Measurements from ENCODE around the gene QKI.

Gene QKI

GRCh38 chr6:163392533-163392932, 22.0 kb upstream of the QKI start:
- no peak for TF ChIP-seq CTCF (IDR thresholded peaks at IDR 0.05; ENCODE audit: low read depth, low read length)

GRCh38 chr6:163393923-163394322, 20.6 kb upstream of the QKI start:
- no peak for DNase-seq (ENCODE audit: extremely low read depth, low read depth)
- TF ChIP-seq CTCF (IDR thresholded peaks at IDR 0.05; ENCODE audit: low read depth, low read length): no peak

More at GRCh38 chr6:163392533-163392932, 22.0 kb upstream of the QKI start:
- DNase-seq (ENCODE audit: extremely low read depth, low read depth): no peak

- no peak for DNase-seq (ENCODE audit: extremely low read depth, low read depth)
- TF ChIP-seq CTCF (IDR thresholded peaks at IDR 0.05; ENCODE audit: low read depth, low read length): no peak
Measured at GRCh38 chr6:163394659-163395058, 19.9 kb upstream of the QKI start.

- DNase-seq (ENCODE audit: extremely low read depth, low read depth): no peak
- no peak for TF ChIP-seq CTCF (IDR thresholded peaks at IDR 0.05; ENCODE audit: low read depth, low read length)
Measured at GRCh38 chr6:163395122-163395830, 19.2 kb upstream of the QKI start.

- TF ChIP-seq CTCF (IDR thresholded peaks at IDR 0.05; ENCODE audit: low read depth, low read length): no peak
Measured at GRCh38 chr6:163395831-163396185, 18.7 kb upstream of the QKI start.

GRCh38 chr6:163397326-163397725, 17.2 kb upstream of the QKI start:
- no peak for DNase-seq (ENCODE audit: extremely low read depth, low read depth)
- no peak for TF ChIP-seq CTCF (IDR thresholded peaks at IDR 0.05; ENCODE audit: low read depth, low read length)

More at GRCh38 chr6:163395831-163396185, 18.7 kb upstream of the QKI start:
- no peak for DNase-seq (ENCODE audit: extremely low read depth, low read depth)

- TF ChIP-seq CTCF (IDR thresholded peaks at IDR 0.05; ENCODE audit: low read depth, low read length): no peak
- DNase-seq (ENCODE audit: extremely low read depth, low read depth): no peak
Measured at GRCh38 chr6:163398115-163398514, 16.4 kb upstream of the QKI start.
